ENCODE measurements around the gene BSDC1.

BSDC1 gene

DNA sequence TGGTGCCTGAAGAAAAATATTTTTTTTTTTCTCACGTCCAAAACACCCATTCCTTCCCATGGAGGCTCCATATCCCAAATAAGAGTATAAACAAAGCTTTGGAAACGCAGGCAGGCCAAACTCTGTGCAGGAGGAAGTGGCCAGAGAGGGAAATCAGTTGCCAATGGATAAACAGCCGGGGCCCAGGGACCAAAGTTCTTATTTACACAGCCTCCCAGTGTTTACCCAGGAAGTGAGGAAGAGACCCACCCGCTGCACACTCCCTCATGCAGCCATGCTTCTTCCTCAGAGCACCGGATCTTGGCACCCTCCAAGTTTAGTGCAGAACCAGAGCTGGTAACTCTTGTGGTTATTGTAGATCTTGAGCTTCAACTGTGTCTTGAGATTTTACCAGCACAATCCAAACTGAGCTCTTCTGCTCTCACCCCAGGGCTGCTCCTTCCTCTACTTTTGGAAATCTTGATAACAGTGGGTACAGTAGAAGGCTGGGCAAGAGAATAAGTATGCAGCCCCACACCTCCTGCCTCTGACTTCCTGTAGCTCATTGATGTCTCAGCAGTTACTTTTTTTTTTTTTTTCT, 72.4 kb downstream of the BSDC1 start:
- H3K36me3 ChIP-seq: peaks cover 65% of the 10 kb centered on the region

GRCh38 chr1:32318127-32318869, 75.9 kb downstream of the BSDC1 start:
- Histone ChIP-seq H3K36me3 (peaks cover 48% of the 10 kb centered on the region), H3K27me3 (ENCODE audit: insufficient read depth, low read depth, severe bottlenecking) (no peaks in the 10 kb centered on the region), H3K4me3 (ENCODE audit: low read depth, low read length) (no peak overlapping the region), H3K27ac (no peak overlapping the region), H3K9me3 (ENCODE audit: severe bottlenecking) (no peaks in the 10 kb centered on the region)
- TF ChIP-seq, protein P1, sequence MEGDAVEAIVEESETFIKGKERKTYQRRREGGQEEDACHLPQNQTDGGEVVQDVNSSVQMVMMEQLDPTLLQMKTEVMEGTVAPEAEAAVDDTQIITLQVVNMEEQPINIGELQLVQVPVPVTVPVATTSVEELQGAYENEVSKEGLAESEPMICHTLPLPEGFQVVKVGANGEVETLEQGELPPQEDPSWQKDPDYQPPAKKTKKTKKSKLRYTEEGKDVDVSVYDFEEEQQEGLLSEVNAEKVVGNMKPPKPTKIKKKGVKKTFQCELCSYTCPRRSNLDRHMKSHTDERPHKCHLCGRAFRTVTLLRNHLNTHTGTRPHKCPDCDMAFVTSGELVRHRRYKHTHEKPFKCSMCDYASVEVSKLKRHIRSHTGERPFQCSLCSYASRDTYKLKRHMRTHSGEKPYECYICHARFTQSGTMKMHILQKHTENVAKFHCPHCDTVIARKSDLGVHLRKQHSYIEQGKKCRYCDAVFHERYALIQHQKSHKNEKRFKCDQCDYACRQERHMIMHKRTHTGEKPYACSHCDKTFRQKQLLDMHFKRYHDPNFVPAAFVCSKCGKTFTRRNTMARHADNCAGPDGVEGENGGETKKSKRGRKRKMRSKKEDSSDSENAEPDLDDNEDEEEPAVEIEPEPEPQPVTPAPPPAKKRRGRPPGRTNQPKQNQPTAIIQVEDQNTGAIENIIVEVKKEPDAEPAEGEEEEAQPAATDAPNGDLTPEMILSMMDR (IDR thresholded peaks at IDR 0.05; ENCODE audit: low read depth, low read length): no peak
- DNase-seq: no peak

More for the DNA sequence above, 72.4 kb downstream of the BSDC1 start:
- Histone ChIP-seq H3K27me3 (ENCODE audit: insufficient read depth, low read depth, severe bottlenecking) (no peaks in the 10 kb centered on the region), H3K4me3 (ENCODE audit: low read depth, low read length) (no peak overlapping the region), H3K9me3 (ENCODE audit: severe bottlenecking) (no peaks in the 10 kb centered on the region), H3K27ac (no peak overlapping the region)
- TF ChIP-seq, protein P1 (IDR thresholded peaks at IDR 0.05; ENCODE audit: low read depth, low read length): no peak
- DNase-seq: no peak

DNA sequence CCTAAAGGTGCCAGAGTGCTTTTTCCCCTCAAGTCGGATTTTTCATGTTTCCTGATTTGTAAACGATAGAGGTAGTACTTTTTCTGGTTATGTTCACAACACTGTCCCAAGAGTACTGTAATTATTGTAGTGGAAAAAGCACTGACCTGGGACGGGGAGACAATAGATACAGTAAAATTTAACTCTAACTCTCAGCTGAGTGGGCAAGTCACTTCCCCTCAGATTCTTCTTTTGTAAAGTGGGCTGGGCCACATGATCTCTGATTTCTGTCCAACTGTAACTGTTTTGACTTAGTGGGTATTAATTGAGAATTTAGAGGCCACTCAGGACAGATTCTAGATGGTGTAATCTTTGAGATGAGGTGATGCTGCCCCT, 77.4 kb downstream of the BSDC1 start:
- Histone ChIP-seq H3K27me3 (ENCODE audit: insufficient read depth, low read depth, severe bottlenecking) (no peaks in the 10 kb centered on the region), H3K36me3 (peaks cover 42% of the 10 kb centered on the region), H3K27ac (no peak overlapping the region), H3K4me3 (ENCODE audit: low read depth, low read length) (no peak overlapping the region), H3K9me3 (ENCODE audit: severe bottlenecking) (no peaks in the 10 kb centered on the region)
- TF ChIP-seq, protein P1 (IDR thresholded peaks at IDR 0.05; ENCODE audit: low read depth, low read length): no peak
- no peak for DNase-seq
